ENCODE measurements around the gene STX11.

- TF ChIP-seq, protein P1, sequence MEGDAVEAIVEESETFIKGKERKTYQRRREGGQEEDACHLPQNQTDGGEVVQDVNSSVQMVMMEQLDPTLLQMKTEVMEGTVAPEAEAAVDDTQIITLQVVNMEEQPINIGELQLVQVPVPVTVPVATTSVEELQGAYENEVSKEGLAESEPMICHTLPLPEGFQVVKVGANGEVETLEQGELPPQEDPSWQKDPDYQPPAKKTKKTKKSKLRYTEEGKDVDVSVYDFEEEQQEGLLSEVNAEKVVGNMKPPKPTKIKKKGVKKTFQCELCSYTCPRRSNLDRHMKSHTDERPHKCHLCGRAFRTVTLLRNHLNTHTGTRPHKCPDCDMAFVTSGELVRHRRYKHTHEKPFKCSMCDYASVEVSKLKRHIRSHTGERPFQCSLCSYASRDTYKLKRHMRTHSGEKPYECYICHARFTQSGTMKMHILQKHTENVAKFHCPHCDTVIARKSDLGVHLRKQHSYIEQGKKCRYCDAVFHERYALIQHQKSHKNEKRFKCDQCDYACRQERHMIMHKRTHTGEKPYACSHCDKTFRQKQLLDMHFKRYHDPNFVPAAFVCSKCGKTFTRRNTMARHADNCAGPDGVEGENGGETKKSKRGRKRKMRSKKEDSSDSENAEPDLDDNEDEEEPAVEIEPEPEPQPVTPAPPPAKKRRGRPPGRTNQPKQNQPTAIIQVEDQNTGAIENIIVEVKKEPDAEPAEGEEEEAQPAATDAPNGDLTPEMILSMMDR (IDR thresholded peaks at IDR 0.05) = no peak
- TF ChIP-seq EP300 (IDR thresholded peaks at IDR 0.05) = no peak
- TF ChIP-seq POLR2A (IDR thresholded peaks at IDR 0.05) = no peak
- TF ChIP-seq POLR2AphosphoS5 (IDR thresholded peaks at IDR 0.05) = no peak
Measured at GRCh38 chr6:144215402-144215931, 65.2 kb downstream of the STX11 start.
